Testis (tissue), 2 donors: ENCODE results near the gene SRSF8.

Experiments used
- CTCF ChIP-seq, 3 experiments: fragments of 450-650 bp in 2 of 3; fragments of 200-600 bp in 1 of 3; sonication (generic) in 1 of 3; IDR thresholded peaks; one replicate each; pipeline ENCODE4 v1.5.1; 2016 to 2019; ENCODE audit warnings: antibody characterized with exemption in 3 of 3, mild to moderate bottlenecking in 2 of 3, moderate library complexity in 1 of 3
- POLR2A ChIP-seq: fragments of 450-650 bp; IDR thresholded peaks from one replicate; pipeline ENCODE4 v1.6.1; 2017; ENCODE audit warnings: antibody characterized with exemption, mild to moderate bottlenecking, moderate library complexity

GRCh38 chr11:95086836-95087570 is 20.3 kb downstream of the SRSF8 start:
- TF ChIP-seq CTCF (IDR thresholded peaks at IDR 0.05) (no peak), POLR2A (no peak)
